CD4-positive, alpha-beta T cell treated with Interleukin-6 at 100 ng/mL for 8 hours (primary cell): Measurements from ENCODE around the gene HHAT.

Experiments used
- DNase-seq: peaks from one replicate; pipeline ENCODE4 v3.0.0-alpha.2; 2020; ENCODE audit warnings: mixed read lengths, low spot score

Gene HHAT

GRCh38 chr1:210551899-210552298 is 223.2 kb downstream of the HHAT start:
- no peak for DNase-seq

GRCh38 chr1:210553711-210554110 is 225.0 kb downstream of the HHAT start:
- no peak for DNase-seq

- DNase-seq = no peak
Measured at GRCh38 chr1:210554382-210554781, 225.7 kb downstream of the HHAT start.

GRCh38 chr1:210556475-210556874 is 227.8 kb downstream of the HHAT start:
- no peak for DNase-seq

- no peak for DNase-seq
Measured at GRCh38 chr1:210557426-210558077, 228.8 kb downstream of the HHAT start.

- DNase-seq = no peak
Measured at GRCh38 chr1:210558302-210558701, 229.6 kb downstream of the HHAT start.

- DNase-seq = no peak
Measured at GRCh38 chr1:210565306-210565705, 236.6 kb downstream of the HHAT start.

GRCh38 chr1:210568631-210569030 is 239.9 kb downstream of the HHAT start:
- DNase-seq = no peak

GRCh38 chr1:210570116-210570515 is 241.4 kb downstream of the HHAT start:
- no peak for DNase-seq

GRCh38 chr1:210571356-210572284 is 242.9 kb downstream of the HHAT start:
- no peak for DNase-seq

GRCh38 chr1:210573141-210573540 is 244.4 kb downstream of the HHAT start:
- DNase-seq = no peak

- DNase-seq = no peak
Measured at GRCh38 chr1:210582205-210582970, 253.7 kb downstream of the HHAT start.

- peak; percentile 18 for DNase-seq
Measured at GRCh38 chr1:210584439-210585113, 255.9 kb downstream of the HHAT start.

- DNase-seq = no peak
Measured at GRCh38 chr1:210586771-210587170, 258.1 kb downstream of the HHAT start.

- no peak for DNase-seq
Measured at GRCh38 chr1:210587566-210587965, 258.9 kb downstream of the HHAT start.

GRCh38 chr1:210588357-210588756 is 259.7 kb downstream of the HHAT start:
- DNase-seq = no peak

- DNase-seq = no peak
Measured at GRCh38 chr1:210588946-210589345, 260.2 kb downstream of the HHAT start.

GRCh38 chr1:210591214-210591613 is 262.5 kb downstream of the HHAT start:
- DNase-seq = no peak

- DNase-seq = no peak
Measured at GRCh38 chr1:210594605-210595004, 265.9 kb downstream of the HHAT start.

GRCh38 chr1:210596641-210597040 is 267.9 kb downstream of the HHAT start:
- no peak for DNase-seq

GRCh38 chr1:210597555-210598134 is 268.9 kb downstream of the HHAT start:
- DNase-seq = no peak
